Limb (tissue), 2 donors: ENCODE results near the gene SPATA32.
"Not testable (repeated sequence)": the region's sequence is repeated elsewhere in the genome, so short reads cannot be mapped to it uniquely, and the experiment has no call there.

Experiments
- DNase-seq, 2 donors: peaks; one replicate each; pipeline ENCODE4 v3.0.0-alpha.2; 2016; ENCODE audit errors: extremely low spot score in 2 of 2

The SPATA32 gene

GRCh38 chr17:45261577-45262515, at the start of gene SPATA32:
SPATA32 (minus strand) TSS chr17:45262094; CDS start chr17:45262016, 78 bp downstream.
- DNase-seq: peak; percentile 18 to 73

GRCh38 chr17:45311401-45311759, 49.5 kb upstream of the SPATA32 start:
- DNase-seq: no peak

DNA sequence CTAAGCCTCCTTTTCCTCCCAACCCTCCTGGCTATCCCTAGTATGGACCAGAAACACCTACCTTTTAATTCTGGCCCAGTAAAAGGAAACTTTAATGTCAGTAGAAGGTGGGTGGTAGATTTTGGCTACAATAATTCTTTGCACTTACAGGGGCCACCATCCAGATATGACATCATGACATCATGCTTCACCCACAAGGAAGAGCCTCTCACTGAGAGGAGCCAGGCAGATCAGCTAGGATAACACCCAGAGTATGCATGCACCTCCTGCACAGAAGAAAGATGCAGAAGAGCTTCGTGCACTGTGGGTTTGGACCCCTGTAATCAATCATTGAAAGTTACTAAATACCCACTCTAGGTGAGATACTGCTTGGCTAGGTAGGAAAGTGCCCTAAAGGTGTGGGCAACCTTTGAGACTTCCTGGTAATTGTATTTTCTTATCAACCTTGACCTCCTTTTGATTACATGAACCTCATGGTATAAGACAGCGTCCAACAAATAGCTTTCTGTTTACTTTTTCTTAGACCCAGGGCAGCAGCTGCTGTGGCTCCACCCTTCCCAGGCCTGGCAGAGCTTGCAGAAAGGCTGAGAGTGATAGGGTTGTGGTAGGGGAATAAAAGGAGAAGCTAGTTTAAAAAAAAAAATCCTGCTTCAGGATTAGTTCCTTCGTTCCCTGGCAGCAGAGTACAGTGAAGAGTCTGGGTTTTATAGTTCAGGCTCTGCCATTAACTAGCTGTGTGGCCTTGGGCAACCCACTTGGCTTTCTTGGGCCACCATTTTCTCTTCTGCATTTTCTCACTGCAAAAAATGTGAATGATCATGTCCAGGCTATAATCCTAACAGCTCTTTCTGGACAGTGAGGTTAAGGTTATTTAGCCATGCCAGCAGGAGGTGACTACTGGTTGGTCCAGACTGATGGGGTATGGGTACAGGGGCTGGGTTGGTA, 48.8 kb upstream of the SPATA32 start:
- no peak for DNase-seq

DNA sequence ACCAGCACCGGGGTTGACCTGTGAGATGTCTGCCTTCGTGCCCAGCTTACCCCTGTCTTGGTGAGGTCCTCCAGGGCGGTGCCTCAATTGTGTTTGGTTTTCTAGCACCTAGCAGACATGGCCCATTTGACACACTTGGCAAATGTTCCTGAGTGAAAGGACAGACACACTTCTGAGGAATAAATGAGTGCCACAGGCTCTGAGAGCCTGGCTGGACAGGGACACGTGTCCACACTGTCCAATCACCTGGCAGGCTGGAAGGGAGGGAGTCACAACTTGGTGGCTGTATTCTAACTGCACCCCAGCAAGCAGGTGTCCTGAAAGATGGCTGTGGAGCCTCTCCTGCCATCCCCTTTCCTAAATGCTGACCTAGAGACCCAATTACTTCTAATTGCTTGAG, 47.5 kb upstream of the SPATA32 start:
- no peak for DNase-seq

DNA sequence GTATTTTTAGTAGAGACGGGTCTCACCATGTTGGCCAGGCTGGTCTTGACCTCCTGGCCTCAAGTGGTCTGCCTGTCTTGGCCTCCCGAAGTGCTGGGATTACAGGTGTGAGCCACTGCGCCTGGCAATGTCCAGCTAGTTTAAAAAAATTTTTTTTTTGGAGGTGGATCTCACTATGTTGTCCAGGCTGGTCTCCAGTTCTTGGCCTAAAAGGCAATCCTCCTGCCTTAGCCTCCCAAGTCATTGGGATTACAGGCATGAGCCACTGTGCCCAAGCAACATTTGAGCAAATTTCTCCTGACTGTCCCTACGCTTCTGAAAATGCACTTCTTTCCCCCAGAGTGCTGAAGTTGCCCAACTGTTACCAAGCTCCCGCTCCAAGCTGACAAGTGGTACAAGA, 46.9 kb upstream of the SPATA32 start:
- no peak for DNase-seq

DNA sequence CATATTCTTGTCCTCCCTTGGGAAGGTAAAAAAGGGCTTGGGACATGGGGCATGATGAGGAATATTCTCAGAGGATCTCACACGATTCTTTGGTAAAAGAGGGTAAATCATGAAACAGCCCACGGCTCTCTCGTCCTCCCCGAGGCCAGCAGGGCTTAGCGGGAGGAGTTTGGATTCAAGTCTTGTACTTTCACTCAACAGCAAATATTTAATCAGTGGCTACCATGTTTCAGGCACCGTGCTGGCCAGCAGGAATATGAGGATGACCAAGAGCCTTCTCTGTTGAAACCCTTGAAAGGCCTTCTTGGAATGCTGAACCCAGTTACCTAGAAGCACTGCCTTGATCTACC, 46.1 kb upstream of the SPATA32 start:
- DNase-seq: no peak

DNA sequence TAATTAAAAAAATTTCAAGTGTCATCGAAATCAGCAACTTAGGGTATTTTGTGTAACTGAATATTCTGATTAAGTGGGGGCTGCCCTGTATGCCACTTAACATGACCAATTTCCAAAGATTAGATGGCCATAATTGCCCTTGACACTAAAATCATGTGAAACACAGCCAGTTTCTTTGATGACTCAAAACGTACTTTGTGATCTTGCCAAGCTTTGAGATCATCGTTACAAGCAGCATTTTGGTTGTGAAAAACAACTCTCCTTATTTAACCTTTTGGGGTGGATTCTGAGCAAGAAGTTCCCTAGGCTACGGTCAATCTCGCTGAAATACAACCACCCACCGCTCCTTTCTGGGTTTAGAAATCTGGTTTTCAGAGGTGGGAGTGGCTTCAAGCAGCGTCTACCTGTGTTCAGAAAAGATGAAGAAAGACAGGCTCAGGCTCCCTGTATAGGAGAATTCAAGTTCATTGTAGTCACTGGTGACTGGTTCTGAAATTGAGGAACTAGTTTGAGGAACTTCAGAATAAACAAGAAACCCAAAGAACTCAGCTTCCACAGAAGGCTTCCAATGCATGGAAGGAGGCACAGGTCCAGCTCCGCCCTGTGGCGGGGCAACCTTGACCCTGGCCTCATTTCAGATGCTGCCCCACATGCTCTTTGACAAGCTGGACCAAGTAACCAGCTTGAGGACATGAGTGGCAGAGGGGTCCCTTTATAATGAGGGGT, 45.6 kb upstream of the SPATA32 start:
- no peak for DNase-seq

DNA sequence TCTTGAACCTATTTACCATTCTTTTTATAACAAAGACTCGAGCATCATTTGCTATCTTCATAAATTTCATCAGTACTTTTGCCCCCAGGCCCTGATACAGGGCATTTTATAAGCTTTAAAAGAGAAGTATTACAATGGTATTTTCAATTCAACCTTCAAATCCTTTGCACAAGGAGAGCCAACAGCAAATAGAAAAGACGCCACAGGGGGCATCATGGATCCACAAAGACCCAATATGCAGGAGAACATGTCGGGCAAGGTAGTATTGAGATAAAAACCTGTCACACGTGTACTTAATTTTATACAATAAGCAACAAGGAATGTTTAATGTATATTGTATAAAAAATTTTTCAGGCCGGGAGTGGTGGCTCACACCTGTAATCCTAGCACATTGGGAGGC, 44.7 kb upstream of the SPATA32 start:
- no peak for DNase-seq

GRCh38 chr17:45306094-45306493, 44.2 kb upstream of the SPATA32 start:
- no peak for DNase-seq

GRCh38 chr17:45305530-45306087, 43.7 kb upstream of the SPATA32 start:
- DNase-seq: no peak

DNA sequence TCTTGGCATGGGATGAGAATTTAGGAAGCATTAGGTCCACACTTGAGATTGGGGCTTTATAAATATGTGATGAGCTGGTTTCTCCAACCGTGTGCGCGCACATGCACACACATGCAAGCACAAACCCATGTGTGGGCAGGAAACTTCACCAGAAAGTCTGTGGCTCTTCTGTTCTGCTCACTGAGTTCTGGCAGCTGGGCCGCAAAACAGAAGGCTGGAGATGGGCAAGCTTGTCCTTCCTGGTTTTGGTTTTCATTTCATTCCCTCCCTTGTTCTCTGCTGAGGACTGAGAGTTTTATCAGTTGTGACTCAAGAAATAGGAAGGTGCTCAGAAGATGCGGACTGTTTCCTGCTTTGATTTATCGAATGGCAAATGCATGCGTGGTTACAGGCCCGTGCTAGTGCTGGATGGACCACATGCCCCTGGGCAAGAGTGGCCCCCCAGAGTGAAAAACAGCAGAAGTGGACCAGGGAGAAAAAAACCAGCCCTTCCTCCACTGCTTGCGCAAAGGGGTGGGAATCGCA, 40.8 kb upstream of the SPATA32 start:
- DNase-seq: no peak

DNA sequence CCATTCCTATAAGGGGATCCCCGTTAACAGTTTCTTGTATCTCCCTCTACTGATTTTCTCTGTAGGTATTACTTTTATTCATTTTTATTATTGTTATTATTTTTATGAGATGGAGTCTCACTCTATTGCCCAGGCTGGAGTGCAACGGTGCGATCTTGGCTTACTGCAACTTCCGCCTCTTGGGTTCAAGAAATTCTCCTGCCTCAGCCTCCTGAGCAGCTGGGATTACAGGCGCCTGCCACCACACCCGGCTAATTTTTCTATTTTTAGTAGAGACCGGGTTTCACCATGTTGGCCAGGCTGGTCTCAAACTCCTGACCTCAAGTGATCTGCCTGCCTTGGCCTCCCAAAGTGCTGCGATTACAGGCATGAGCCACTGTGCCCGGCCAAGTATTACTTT, 40.3 kb upstream of the SPATA32 start:
- not testable (repeated sequence) for DNase-seq

DNA sequence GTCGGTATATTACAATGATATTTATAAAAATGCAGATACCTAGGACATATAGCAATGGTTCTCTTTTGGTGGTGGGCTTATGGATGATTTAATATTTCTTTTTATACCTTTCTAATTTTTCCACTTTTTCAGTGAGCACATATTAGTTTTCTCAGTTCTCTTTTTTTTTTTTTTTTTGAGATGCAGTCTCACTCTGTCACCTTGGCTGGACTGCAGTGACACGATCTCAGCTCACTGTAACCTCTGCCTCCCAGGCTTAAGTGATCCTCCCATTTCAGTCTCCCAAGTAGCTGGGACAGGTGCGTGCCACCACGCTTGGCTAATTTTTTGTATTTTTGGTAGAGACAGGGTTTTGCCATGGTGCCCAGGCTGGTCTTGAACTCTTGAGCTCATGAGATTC, 39.8 kb upstream of the SPATA32 start:
- no peak for DNase-seq

- DNase-seq: no peak
Measured at GRCh38 chr17:45300060-45300751, 38.3 kb upstream of the SPATA32 start.

GRCh38 chr17:45299361-45299760, 37.5 kb upstream of the SPATA32 start:
- peak; percentile 56 to 79 for DNase-seq

DNA sequence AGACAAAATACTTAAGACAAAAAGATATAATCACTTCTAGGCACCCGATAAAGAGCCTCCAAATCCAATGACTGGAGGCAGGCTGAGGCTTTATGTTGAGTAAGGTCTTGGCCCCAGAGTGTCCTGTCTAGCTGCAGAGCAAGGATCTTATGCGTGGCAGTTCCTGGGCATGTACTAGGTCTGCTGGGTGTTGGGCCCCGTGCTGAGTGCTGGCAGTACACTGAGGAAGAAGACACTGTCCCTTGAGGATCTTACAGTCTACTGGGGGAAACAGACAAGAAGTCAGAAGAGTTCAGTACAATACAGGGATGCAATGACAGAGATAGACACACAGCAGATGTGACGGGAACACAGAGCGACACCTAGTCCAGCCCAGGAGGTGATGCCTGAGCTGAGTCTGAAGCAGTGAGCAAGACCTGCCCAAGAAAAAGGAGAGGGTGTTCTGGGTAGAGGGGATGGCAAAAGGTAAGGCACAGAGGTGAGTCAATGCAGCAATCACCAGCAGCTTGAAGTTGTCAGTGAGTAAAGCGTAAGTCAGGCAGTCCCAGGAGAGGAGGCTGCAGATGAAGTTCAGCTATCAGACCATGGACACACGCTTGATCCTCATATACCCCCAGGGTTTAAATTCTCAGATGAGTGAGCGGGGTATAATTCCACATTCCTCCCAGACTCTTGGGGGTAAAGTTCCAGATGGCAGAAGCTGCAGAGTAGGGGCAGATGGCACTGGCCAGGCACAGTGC, 36.8 kb upstream of the SPATA32 start:
- DNase-seq: no peak

- no peak for DNase-seq
Measured at GRCh38 chr17:45296833-45297124, 34.9 kb upstream of the SPATA32 start.

DNA sequence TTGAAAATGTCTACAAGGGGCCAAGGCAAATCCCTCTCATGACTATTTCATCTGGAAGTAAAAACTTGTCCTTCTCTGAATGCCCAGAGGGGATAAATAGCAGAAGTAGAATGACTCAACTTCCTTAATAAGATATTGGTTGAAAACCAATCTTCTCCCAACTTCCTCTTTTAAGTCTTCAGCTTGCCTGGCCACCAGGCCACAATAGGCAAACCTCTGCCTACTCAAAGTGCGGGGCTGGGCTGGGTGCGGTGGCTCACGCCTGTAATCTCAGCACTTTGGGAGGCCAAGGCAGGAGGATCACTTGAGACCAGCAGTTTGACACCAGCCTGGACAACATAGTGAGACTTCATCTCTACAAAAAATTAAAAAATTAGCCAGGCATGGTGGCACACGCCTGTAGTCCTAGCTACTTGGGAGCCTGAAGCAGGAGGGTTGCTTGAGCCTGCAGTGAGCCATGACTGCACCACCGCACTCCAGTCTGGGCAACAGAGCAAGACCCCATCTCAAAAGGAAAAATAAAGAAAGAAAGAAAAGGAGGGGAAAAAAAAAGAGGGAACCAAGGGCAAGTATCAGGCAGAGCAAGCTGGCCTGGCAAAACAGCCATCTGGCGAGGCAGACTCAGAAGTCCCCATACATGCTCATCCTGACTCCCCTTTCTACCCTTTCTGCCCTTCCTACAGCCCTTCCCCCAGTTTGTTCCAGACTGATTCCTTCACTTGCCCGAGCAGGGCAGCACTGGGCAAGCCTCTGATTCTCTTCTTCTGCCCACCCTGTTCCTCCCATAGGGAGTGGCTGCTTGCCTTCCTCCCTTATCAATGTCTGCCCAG, 34.3 kb upstream of the SPATA32 start:
- DNase-seq: no peak

GRCh38 chr17:45294506-45294905, 32.6 kb upstream of the SPATA32 start:
- no peak for DNase-seq
